NT2/D1 (cell line): Measurements from ENCODE around the gene EEF1G.

ENCODE experiments used
- SUZ12 ChIP-seq: IDR thresholded peaks from 2 replicates; pipeline ENCODE4 v1.6.1; 2011; ENCODE audit not compliant: insufficient read length, insufficient read depth; ENCODE audit errors: extremely low read depth
- YY1 ChIP-seq: IDR thresholded peaks from 2 replicates; pipeline ENCODE4 v1.6.1; 2011; ENCODE audit not compliant: insufficient read length, insufficient read depth
- ZNF274 ChIP-seq: IDR thresholded peaks from 2 replicates; pipeline ENCODE4 v1.6.1; 2011; ENCODE audit warnings: mild to moderate bottlenecking, low read depth, low read length

DNA sequence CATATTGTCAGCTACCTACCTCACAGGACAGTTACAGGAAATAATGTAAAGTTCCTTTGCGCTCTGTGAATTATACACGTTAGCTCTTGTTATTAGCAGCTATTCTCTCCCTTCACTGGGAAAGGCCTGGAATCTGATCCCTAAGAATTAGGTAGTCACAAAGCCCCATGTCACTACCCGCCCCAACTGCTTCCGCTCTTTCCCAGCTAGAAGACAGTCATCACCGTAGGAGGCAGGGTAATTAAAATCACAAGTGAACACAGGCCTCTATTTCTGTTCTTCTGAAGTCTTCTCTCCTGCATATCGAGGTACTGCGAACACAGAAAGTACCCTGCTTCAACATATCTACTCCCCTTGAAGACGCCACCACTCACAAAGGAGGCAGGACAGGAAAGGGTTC lies 14.5 kb downstream of the EEF1G start:
- TF ChIP-seq ZNF274 (no peak), YY1 (no peak), SUZ12 (no peak)
